GM23338 (cell line): ENCODE results near the gene CYP1A2. TPM values are rescaled to one million over a fixed set of nuclear protein-coding genes. Genes with fewer than 3 reads are reported as not detected.

ENCODE experiments used
- EZH2 ChIP-seq: fragments of 200-600 bp; sonication (generic); IDR thresholded peaks from one replicate; pipeline ENCODE4 v1.8.0; 2017; ENCODE audit warnings: antibody characterized with exemption, mild to moderate bottlenecking, low read depth; ENCODE audit not compliant: unreplicated experiment
- EZH2phosphoT487 ChIP-seq: fragments of 200-600 bp; sonication (generic); IDR thresholded peaks from one replicate; pipeline ENCODE4 v1.8.1; 2018; ENCODE audit warnings: antibody characterized with exemption; ENCODE audit not compliant: unreplicated experiment
- NANOG ChIP-seq: IDR thresholded peaks from 2 replicates; pipeline ENCODE4 v1.6.1; 2016; ENCODE audit warnings: antibody characterized with exemption, borderline replicate concordance
- POLR2AphosphoS5 ChIP-seq: IDR thresholded peaks from 2 replicates; pipeline ENCODE4 v1.6.1; 2016; ENCODE audit warnings: antibody characterized with exemption, low read depth
- ZNF114 ChIP-seq: fragments of 250-450 bp; sonication (Bioruptor Pico); IDR thresholded peaks from 2 replicates; pipeline ENCODE4 v1.5.0; 2020; ENCODE audit warnings: mild to moderate bottlenecking, moderate library complexity
- ZNF331 ChIP-seq: fragments of 250-450 bp; sonication (Bioruptor Pico); IDR thresholded peaks from 2 replicates; pipeline ENCODE4 v1.5.0; 2020; ENCODE audit warnings: low read depth, mild to moderate bottlenecking, moderate library complexity
- polyA plus RNA-seq: library from polyadenylated mRNA; unstranded; fragments of >200 nt; fragmentation: Nextera tagmentation; extraction: Ambion mirVana; gene quantifications from 2 replicates; pipeline ENCODE4 v1.2.1, GENCODE V29; 2016
- total RNA-seq: library from RNA; depleted of rRNA; stranded (reverse); fragments of >200 nt; shearing (Covaris generic); gene quantifications from 2 replicates; pipeline ENCODE4 v1.2.3, GENCODE V29; 2014
- TF ChIP-seq, protein P1 (sequence below): fragments of 250-450 bp; sonication (Bioruptor Pico); IDR thresholded peaks from 2 replicates; pipeline ENCODE4 v1.5.0; 2020; ENCODE audit warnings: mild to moderate bottlenecking, moderate library complexity
- TF ChIP-seq, protein P2 (sequence below): IDR thresholded peaks from one replicate; pipeline ENCODE4 v1.6.1; 2018; ENCODE audit warnings: antibody characterized with exemption; ENCODE audit not compliant: unreplicated experiment

Gene CYP1A2
- total and polyA plus RNA-seq, 2 experiments from 2014 or later = not detected

DNA sequence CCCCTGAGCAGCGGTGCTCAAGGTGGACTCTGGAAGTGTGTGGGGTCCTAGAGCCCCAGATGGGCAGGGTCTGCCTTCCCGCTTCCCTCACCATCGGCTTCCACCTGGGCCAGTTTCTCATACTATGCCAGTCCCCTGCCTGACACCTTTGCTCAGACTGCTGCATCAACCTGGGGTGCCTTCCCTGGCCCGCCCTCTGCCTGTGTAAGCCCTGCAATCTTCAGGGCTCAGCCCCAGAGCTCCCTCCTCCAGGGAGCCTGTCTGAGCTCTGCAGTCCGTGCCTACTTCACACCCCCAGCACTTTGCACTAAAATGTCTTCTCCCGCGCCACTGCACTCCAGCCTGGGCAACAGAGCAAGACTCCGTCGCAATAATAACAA is 46.3 kb downstream of the CYP1A2 start (continued):
- TF ChIP-seq, protein P1, sequence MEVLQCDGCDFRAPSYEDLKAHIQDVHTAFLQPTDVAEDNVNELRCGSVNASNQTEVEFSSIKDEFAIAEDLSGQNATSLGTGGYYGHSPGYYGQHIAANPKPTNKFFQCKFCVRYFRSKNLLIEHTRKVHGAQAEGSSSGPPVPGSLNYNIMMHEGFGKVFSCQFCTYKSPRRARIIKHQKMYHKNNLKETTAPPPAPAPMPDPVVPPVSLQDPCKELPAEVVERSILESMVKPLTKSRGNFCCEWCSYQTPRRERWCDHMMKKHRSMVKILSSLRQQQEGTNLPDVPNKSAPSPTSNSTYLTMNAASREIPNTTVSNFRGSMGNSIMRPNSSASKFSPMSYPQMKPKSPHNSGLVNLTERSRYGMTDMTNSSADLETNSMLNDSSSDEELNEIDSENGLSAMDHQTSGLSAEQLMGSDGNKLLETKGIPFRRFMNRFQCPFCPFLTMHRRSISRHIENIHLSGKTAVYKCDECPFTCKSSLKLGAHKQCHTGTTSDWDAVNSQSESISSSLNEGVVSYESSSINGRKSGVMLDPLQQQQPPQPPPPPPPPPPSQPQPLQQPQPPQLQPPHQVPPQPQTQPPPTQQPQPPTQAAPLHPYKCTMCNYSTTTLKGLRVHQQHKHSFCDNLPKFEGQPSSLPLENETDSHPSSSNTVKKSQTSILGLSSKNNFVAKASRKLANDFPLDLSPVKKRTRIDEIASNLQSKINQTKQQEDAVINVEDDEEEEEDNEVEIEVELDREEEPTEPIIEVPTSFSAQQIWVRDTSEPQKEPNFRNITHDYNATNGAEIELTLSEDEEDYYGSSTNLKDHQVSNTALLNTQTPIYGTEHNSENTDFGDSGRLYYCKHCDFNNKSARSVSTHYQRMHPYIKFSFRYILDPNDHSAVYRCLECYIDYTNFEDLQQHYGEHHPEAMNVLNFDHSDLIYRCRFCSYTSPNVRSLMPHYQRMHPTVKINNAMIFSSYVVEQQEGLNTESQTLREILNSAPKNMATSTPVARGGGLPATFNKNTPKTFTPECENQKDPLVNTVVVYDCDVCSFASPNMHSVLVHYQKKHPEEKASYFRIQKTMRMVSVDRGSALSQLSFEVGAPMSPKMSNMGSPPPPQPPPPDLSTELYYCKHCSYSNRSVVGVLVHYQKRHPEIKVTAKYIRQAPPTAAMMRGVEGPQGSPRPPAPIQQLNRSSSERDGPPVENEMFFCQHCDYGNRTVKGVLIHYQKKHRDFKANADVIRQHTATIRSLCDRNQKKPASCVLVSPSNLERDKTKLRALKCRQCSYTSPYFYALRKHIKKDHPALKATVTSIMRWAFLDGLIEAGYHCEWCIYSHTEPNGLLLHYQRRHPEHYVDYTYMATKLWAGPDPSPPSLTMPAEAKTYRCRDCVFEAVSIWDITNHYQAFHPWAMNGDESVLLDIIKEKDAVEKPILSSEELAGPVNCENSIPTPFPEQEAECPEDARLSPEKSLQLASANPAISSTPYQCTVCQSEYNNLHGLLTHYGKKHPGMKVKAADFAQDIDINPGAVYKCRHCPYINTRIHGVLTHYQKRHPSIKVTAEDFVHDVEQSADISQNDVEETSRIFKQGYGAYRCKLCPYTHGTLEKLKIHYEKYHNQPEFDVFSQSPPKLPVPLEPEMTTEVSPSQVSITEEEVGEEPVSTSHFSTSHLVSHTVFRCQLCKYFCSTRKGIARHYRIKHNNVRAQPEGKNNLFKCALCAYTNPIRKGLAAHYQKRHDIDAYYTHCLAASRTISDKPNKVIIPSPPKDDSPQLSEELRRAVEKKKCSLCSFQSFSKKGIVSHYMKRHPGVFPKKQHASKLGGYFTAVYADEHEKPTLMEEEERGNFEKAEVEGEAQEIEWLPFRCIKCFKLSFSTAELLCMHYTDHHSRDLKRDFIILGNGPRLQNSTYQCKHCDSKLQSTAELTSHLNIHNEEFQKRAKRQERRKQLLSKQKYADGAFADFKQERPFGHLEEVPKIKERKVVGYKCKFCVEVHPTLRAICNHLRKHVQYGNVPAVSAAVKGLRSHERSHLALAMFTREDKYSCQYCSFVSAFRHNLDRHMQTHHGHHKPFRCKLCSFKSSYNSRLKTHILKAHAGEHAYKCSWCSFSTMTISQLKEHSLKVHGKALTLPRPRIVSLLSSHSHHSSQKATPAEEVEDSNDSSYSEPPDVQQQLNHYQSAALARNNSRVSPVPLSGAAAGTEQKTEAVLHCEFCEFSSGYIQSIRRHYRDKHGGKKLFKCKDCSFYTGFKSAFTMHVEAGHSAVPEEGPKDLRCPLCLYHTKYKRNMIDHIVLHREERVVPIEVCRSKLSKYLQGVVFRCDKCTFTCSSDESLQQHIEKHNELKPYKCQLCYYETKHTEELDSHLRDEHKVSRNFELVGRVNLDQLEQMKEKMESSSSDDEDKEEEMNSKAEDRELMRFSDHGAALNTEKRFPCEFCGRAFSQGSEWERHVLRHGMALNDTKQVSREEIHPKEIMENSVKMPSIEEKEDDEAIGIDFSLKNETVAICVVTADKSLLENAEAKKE (CRISPR knock-in tag) = no peak
- TF ChIP-seq POLR2AphosphoS5 = no peak
- TF ChIP-seq NANOG = no peak
- no peak for TF ChIP-seq ZNF331 (CRISPR knock-in tag)
- TF ChIP-seq, protein P2, sequence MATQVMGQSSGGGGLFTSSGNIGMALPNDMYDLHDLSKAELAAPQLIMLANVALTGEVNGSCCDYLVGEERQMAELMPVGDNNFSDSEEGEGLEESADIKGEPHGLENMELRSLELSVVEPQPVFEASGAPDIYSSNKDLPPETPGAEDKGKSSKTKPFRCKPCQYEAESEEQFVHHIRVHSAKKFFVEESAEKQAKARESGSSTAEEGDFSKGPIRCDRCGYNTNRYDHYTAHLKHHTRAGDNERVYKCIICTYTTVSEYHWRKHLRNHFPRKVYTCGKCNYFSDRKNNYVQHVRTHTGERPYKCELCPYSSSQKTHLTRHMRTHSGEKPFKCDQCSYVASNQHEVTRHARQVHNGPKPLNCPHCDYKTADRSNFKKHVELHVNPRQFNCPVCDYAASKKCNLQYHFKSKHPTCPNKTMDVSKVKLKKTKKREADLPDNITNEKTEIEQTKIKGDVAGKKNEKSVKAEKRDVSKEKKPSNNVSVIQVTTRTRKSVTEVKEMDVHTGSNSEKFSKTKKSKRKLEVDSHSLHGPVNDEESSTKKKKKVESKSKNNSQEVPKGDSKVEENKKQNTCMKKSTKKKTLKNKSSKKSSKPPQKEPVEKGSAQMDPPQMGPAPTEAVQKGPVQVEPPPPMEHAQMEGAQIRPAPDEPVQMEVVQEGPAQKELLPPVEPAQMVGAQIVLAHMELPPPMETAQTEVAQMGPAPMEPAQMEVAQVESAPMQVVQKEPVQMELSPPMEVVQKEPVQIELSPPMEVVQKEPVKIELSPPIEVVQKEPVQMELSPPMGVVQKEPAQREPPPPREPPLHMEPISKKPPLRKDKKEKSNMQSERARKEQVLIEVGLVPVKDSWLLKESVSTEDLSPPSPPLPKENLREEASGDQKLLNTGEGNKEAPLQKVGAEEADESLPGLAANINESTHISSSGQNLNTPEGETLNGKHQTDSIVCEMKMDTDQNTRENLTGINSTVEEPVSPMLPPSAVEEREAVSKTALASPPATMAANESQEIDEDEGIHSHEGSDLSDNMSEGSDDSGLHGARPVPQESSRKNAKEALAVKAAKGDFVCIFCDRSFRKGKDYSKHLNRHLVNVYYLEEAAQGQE = no peak
- no peak for TF ChIP-seq EZH2
- TF ChIP-seq ZNF114 (CRISPR knock-in tag) = no peak
- TF ChIP-seq EZH2phosphoT487 = no peak
